ENCODE measurements around the gene TACR1.

- TF ChIP-seq EZH2phosphoT487 (IDR thresholded peaks at IDR 0.05; ENCODE audit: borderline replicate concordance, low read depth): no peak
- TF ChIP-seq TEAD4 (IDR thresholded peaks at IDR 0.05; ENCODE audit: borderline replicate concordance, insufficient read depth): no peak
- TF ChIP-seq MAX (IDR thresholded peaks at IDR 0.05; ENCODE audit: low read depth): no peak
- TF ChIP-seq GABPA (IDR thresholded peaks at IDR 0.05; ENCODE audit: low read depth): no peak
- TF ChIP-seq SMC3 (IDR thresholded peaks at IDR 0.05; ENCODE audit: low read depth, low read length): no peak
- no peak for TF ChIP-seq CTCF (IDR thresholded peaks at IDR 0.05)
- TF ChIP-seq USF2 (IDR thresholded peaks at IDR 0.05; ENCODE audit: borderline replicate concordance, low read depth, low read length): no peak
- TF ChIP-seq TCF12 (IDR thresholded peaks at IDR 0.05): no peak
- TF ChIP-seq ELF1 (IDR thresholded peaks at IDR 0.05): no peak
- TF ChIP-seq REST (IDR thresholded peaks at IDR 0.05; ENCODE audit: low read depth, low read length): no peak
- no peak for TF ChIP-seq POLR2AphosphoS5 (IDR thresholded peaks at IDR 0.05; ENCODE audit: low read depth, low read length)
These were observed 168.1 kb downstream of the TACR1 start for GRCh38 chr2:75031171-75031570.
